ENCODE measurements around the gene ROBO1. TPM values are rescaled to one million over a fixed set of nuclear protein-coding genes. Genes with fewer than 3 reads are reported as not detected.
"Not testable (repeated sequence)": the region's sequence is repeated elsewhere in the genome, so short reads cannot be mapped to it uniquely, and the experiment has no call there.

The ROBO1 gene
- total RNA-seq, 2 donors from 2014 or later = 0.12 TPM; not detected in 1

DNA sequence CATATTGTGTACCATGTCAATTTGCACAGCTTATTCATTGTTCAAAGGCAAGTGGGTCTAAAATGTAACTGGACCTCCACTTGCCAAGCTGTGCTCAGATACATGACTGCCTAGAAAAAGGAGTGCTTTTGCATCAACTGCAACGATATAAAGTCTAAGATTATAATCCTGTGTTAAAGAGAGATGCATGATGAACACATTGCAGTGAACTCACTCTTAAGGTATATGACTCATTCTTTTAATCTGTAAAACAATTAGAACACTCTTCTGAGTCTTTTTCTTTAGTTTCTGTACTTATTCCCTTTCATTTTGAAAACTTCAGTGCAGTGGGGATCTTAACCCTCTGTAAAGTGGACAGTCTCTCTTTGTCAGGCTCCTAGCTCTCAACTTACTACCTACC is 982.8 kb downstream of the ROBO1 start:
- H3K27ac Mint-ChIP-seq = no peak overlapping the region
- H3K36me3 Mint-ChIP-seq = no peaks in the 10 kb centered on the region
- no peak for ATAC-seq

DNA sequence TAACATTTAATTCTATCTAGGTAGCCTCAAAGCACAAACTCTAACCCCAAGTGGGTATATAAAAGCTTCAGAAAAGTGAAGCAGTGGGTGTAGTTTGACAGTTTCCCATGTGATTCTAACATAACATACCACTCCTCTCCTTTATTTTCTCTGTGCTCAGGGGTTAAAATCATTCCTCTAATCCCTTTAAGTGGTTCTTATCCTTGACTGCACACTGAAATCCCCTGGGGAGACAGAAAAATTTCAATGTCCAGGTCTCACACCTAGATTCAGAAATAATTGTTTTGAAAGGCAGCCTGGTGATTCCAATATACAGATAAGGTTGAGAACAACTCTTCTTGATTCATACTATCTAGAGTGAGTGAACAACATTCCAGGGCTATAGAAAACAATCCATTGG is 986.4 kb downstream of the ROBO1 start:
- no peaks in the 10 kb centered on the region for H3K36me3 Mint-ChIP-seq
- no peak for DNase-seq (ENCODE audit: low spot score in 2 of 2)
- no peak overlapping the region for H3K27ac Mint-ChIP-seq
- H3K9me3 Mint-ChIP-seq = peaks cover 21 to 31% of the 10 kb centered on the region in 2 donors
- no peak for ATAC-seq

More for the DNA sequence above, 982.8 kb downstream of the ROBO1 start:
- H3K9me3 Mint-ChIP-seq = peaks cover 7 to 20% of the 10 kb centered on the region in 2 donors
- DNase-seq (ENCODE audit: low spot score in 2 of 2) = no peak

DNA sequence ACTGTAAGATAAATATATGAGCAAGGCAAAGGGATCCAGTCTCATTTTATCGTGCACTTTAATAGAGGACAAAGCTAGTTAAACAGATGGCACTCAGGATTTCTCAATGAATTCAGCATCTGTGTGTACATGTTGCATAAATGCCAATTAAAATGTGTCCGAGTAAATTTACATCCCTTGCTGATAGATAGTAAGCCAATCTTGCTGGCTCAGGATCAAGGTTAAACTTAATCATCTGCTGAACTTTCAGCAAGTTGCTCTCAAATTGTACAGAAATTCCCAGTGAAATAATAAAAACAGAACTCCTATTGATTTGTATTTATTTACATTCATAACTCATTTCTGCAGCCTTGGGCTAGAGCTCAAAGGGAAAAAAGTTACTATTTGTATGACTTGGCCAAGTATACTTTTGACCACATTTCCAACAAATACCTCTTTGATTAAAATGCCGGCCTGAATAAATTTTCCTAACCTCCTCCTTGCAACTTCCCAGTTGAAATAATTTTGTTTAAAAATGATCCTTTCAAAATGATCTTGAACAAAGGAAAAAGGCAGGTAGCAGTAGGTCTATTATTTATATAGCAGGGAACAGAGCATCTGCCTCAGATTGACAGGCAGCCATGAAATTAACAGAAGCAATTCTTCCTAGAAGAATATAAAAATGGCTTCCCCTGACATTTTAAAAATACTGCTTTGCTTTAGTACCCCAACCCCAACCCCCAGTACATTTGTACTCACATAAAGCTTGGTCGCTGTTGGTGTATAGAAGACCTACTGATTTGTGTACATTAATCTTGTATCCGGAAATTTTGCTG is 1001.9 kb downstream of the ROBO1 start:
- Mint-ChIP-seq H3K27ac (no peak overlapping the region), H3K36me3 (peaks cover 0 to 12% of the 10 kb centered on the region in 2 donors), H3K9me3 (peaks cover 20 to 24% of the 10 kb centered on the region in 2 donors)
- DNase-seq (ENCODE audit: low spot score in 2 of 2) (no peak), ATAC-seq (no peak)

DNA sequence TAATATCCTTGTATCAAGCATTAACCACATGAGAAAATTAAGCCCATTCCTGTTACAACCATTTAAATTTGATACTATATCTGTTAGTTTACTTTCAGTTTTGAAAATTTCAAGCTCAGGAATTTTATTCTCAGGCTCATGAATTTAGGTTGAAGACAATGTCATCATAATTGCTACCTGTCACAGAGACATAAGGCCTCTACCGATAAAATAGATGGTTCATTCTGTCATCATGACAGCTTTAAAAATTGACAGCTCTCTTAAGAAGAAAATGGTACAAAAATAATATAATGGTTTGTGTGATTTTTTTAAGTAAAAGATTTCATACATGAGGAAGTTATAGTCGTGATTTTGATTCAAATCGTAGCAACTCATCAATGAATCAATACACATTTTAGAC is 1003.2 kb downstream of the ROBO1 start:
- Mint-ChIP-seq H3K27ac (no peak overlapping the region), H3K9me3 (peaks cover 15 to 17% of the 10 kb centered on the region in 2 donors), H3K36me3 (peaks cover 0 to 12% of the 10 kb centered on the region in 2 donors)
- DNase-seq (ENCODE audit: low spot score in 2 of 2) (no peak), ATAC-seq (no peak)

DNA sequence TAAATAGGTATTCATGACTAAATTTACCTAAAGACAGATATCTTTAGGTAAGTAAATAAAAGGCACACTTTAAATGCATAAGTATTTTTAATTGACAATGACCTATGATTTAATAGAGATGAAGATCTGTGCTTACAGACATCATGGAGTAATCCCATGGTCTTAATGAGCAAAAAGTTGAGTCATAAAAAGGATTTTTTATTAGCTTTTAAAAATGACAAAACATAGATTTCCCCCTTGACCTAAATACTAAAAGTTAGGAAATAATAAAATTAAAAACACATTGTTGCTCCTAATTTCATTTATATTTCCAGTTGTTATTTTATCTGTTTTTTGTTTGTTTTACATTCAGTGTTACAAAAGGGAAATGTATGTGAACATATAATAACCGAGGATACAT is 1005.7 kb downstream of the ROBO1 start:
- DNase-seq (ENCODE audit: low spot score in 2 of 2) = no peak
- no peak for ATAC-seq
- H3K36me3 Mint-ChIP-seq = no peaks in the 10 kb centered on the region
- no peak overlapping the region for H3K27ac Mint-ChIP-seq
- peaks cover 0 to 5% of the 10 kb centered on the region in 2 donors for H3K9me3 Mint-ChIP-seq

DNA sequence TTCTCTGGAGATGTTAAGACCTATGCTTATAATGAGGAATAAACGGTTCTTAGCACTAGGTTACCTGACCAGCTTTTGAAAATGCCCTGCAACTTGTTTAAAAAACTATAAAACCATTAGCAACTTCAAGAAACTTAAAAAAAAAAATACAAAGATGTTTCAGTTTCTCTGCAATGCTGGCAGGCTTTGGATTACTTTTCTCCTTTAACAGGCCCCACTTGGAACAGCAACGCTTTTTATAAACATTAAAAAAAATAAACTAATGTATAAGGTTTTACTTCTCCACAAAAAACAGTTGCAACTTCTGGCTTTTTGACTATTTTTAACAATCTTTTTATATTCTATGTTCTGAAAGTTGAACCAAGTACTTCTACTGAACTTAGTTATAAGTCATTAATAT is 1006.7 kb downstream of the ROBO1 start:
- no peaks in the 10 kb centered on the region for H3K36me3 Mint-ChIP-seq
- DNase-seq (ENCODE audit: low spot score in 2 of 2) (no peak), ATAC-seq (no peak)
- H3K9me3 Mint-ChIP-seq = peaks cover 0 to 5% of the 10 kb centered on the region in 2 donors
- H3K27ac Mint-ChIP-seq = no peak overlapping the region

DNA sequence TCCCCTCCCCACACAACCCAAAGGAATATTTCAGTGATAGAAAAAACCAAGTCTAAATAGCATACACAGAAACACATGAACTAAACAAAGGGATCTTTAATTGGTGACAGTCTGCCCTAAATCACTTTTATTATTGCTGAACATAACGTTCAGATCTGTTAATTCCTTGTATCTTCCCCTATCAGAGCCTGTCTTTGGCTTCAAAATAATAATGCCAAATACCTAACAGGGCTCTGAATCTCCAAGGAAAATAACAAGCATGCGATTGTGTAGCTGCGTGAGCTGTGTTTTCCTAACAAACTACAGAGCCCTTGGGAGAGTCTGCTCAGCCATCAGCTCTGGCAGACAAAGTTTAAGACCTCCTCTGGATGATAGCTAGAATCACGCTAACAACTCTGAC is 1010.1 kb downstream of the ROBO1 start:
- ATAC-seq (no peak), DNase-seq (ENCODE audit: low spot score in 2 of 2) (no peak)
- Mint-ChIP-seq H3K36me3 (no peaks in the 10 kb centered on the region), H3K27ac (no peak overlapping the region), H3K9me3 (peaks cover 0 to 10% of the 10 kb centered on the region in 2 donors)

DNA sequence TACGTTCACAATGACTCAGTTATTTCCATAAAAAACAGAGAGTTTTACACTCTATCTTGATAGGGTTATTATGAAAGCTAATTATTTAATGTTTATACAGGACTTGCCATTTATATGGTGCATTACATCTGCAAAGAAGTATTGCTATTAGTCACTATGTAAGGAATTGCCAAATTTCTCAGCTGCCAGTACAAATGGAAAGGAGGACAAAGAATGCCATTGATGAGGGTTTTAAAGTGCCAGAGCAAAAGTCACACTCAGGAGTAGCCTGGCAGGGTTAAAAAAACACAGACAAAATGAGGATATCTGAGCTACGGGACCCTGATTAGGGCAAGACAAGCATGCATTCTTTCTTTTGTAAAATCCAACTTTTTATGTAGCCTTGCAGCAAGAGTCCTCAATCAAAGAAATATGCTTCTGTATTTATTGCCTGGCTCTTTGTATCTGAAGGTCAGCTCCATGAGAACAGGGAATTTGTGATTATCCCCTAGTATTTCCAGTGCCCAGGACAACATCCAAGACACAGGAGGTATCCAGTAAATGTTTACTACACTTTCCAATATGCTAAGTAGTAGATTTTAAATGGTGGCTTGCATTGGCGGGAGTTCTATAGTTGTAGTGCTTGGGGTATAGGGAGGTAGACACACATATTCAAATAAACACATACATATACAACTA is 1013.6 kb downstream of the ROBO1 start:
- Mint-ChIP-seq H3K27ac (no peak overlapping the region), H3K36me3 (no peaks in the 10 kb centered on the region), H3K9me3 (peaks cover 4 to 13% of the 10 kb centered on the region in 2 donors)
- ATAC-seq (no peak), DNase-seq (ENCODE audit: low spot score in 2 of 2) (no peak)

DNA sequence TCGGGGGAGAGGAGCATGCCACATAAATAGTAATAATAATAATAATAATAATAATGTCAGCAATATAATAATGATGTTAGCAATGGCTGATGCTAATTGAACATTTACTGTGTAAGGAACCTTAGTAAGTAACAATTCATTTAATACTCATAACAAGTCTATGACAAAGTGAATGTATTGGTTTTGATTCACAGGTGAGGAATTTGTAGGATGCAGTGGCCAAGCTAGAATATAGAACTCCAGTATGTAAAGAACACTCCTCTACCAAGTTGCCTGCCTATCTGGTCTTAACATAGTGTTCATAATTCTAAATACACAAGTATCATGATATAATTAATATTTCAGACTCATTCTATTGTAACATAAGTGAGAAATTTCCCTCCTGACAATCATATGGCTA is 1016.5 kb downstream of the ROBO1 start:
- DNase-seq (ENCODE audit: low spot score in 2 of 2) (no peak), ATAC-seq (no peak)
- H3K36me3 Mint-ChIP-seq = no peaks in the 10 kb centered on the region
- H3K9me3 Mint-ChIP-seq = peaks cover 4 to 8% of the 10 kb centered on the region in 2 donors
- H3K27ac Mint-ChIP-seq = no peak overlapping the region

DNA sequence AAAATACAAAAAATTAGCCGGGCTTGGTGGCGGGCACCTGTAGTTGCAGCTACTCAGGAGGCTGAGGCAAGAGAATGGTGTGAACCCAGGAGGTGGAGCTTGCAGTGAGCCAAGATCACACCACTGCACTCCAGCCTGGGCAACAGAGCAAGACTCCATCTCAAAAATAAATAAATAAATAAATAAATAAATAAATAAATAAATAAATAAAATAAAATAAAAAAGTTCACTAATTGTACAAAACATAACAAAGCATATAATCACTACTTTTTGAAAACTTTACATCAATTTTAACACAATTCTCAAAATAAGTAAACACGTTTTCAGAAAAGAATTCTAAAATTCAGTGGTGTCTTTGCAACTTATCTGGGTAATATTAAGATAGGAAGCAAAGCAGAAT is 1017.5 kb downstream of the ROBO1 start:
- not testable (repeated sequence) for DNase-seq (ENCODE audit: low spot score in 2 of 2); H3K36me3 Mint-ChIP-seq

DNA sequence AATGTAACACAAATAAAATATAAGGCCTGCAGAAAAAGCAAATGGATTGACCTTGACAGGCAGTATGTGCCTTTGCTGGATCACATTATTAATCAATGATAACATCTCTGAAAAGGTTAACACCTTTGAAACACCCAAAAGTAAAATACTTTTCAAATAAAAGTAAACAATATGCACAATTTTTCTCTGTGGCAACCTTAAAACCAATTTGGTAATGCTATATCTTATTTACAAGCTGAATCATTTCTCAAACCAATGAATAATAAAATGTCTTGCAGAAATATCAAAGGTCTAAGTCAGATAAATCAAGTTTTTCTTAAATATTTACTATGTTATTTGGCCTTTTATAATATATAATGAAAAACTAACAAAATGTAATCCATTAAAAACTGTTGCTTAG is 1018.7 kb downstream of the ROBO1 start:
- Mint-ChIP-seq H3K27ac (no peak overlapping the region), H3K9me3 (peaks cover 12 to 14% of the 10 kb centered on the region in 2 donors), H3K36me3 (peaks cover 0 to 9% of the 10 kb centered on the region in 2 donors)
- no peak for DNase-seq (ENCODE audit: low spot score in 2 of 2)
- ATAC-seq = no peak

More for the DNA sequence above, 1017.5 kb downstream of the ROBO1 start:
- not testable (repeated sequence) for ATAC-seq, H3K27ac Mint-ChIP-seq
- peaks cover 11 to 13% of the 10 kb centered on the region in 2 donors for H3K9me3 Mint-ChIP-seq

DNA sequence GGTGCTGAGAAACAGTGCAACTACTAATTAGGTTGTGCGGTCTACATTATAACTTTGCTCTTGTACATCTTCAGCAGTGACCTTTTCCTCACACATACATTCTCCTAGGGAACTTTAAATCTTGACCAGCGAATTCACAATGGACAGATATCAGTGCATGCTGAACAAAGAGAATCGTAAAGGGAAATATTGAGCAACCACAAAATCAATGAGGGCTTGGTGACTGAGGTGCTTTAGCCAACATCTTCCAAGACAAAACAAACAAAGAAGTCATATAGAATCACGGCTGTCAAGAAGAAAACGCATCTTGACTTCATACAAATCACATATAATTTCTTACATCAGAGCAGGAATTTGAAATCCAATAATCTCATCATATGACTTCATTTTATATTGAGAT is 1022.0 kb downstream of the ROBO1 start:
- Mint-ChIP-seq H3K9me3 (peaks cover 16 to 20% of the 10 kb centered on the region in 2 donors), H3K36me3 (peaks cover 0 to 10% of the 10 kb centered on the region in 2 donors), H3K27ac (no peak overlapping the region)
- ATAC-seq (no peak), DNase-seq (ENCODE audit: low spot score in 2 of 2) (no peak)

DNA sequence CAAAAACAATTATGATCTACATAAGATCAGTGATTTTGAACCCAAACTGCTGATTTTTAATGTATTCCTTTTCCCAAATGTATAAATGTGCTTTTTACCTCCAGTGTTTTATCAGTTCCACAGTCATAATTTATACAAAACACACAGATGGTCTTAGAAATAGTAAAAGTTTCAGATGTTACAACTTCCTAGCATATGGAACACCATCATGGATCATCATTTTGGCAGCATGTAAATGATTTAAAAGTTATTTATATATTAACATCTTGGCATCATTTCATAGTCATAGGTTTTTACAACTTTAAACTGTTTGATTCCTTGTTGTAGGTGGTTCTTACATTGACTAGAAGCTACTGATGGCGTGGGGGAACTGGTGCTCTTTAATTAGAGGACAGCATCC is 1025.3 kb downstream of the ROBO1 start:
- Mint-ChIP-seq H3K9me3 (peaks cover 17 to 21% of the 10 kb centered on the region in 2 donors), H3K36me3 (peaks cover 0 to 10% of the 10 kb centered on the region in 2 donors), H3K27ac (no peak overlapping the region)
- DNase-seq (ENCODE audit: low spot score in 2 of 2) (no peak), ATAC-seq (no peak)

DNA sequence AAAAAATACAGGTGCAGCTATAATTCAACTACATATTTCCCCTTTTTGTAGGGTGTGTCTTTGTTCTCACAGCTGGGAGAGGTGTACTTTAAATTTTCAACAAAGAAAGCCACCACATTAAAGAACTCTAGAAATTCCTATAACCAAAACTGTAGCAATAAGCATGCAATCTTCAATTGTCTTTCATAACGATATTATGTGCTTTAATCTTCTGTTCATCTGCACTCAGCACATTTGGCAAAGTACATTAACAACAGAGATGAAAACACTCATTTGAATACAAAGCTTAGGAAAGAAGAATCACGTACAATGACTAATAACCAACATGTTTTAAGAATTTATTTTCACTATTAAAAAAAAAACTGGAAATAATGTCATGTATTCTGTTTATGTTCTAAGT is 1025.8 kb downstream of the ROBO1 start:
- ATAC-seq (no peak), DNase-seq (ENCODE audit: low spot score in 2 of 2) (no peak)
- H3K36me3 Mint-ChIP-seq = peaks cover 0 to 10% of the 10 kb centered on the region in 2 donors
- no peak overlapping the region for H3K27ac Mint-ChIP-seq
- peaks cover 20 to 23% of the 10 kb centered on the region in 2 donors for H3K9me3 Mint-ChIP-seq

DNA sequence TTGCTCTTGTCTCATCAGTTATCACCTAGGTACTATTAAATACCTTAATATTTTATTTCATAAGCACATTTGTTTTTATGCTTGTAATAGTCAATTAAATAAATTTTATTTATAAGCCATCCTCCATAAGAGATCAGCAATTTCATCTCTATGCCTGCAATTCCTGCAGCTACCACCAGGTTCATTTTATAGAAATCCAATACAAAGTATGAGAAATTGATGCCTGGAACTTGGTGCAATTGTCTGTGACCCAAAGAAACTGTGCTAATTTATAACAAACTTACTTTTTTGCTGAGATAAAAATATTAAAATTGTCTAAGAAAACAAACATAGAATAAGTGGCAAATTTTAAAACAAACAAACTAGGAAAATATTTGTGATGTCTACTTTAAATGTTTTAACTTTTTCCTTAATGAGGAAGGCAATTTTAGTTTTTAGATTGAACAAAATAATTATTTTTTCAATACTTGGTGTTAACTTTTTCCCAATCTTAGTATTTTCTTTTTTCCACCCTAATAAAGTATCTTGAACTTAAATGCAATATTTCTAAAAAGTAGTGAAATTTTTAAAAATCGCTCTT is 1026.6 kb downstream of the ROBO1 start:
- ATAC-seq (no peak), DNase-seq (ENCODE audit: low spot score in 2 of 2) (no peak)
- Mint-ChIP-seq H3K27ac (no peak overlapping the region), H3K9me3 (peaks cover 22 to 25% of the 10 kb centered on the region in 2 donors), H3K36me3 (peaks cover 0 to 10% of the 10 kb centered on the region in 2 donors)

DNA sequence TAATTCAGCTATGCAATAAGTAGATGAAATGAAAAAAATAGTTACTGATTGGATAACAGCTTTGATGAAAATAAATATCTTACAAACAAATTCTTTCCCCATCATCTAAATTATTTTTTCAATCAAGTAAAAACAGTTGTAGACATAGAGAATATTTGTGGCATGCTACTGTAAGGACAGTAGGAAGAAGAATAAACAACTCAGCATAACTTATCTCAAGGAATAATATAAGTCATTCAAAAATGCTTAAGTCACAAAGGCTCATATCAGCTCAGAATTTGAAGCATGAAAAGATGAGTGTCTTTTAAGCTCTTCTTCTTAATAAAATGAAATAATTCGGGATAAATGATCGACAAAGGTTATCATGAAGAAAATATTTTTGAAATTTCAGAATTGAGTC is 1029.0 kb downstream of the ROBO1 start:
- no peaks in the 10 kb centered on the region for H3K36me3 Mint-ChIP-seq
- H3K9me3 Mint-ChIP-seq = peaks cover 13% of the 10 kb centered on the region in 2 donors
- DNase-seq (ENCODE audit: low spot score in 2 of 2) = no peak
- no peak overlapping the region for H3K27ac Mint-ChIP-seq
- no peak for ATAC-seq

DNA sequence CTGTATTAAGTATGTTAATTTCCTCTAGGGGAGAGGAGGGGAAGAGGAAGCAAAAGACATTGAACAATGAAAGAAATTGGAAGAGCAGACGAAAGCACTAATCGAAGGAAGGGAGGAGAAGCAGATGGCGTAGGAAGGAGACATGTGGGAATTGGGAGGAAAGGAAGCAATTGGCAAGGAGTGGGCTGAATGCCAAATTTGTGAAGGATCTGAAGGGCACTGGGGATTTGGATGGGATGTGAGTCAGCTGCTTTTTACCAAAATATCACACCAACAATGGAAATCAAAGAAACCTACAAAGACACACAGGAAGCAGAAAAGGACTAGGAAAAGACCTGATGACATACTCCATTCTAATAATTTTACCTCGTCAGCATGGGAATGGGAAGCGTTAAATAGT is 1029.8 kb downstream of the ROBO1 start:
- H3K27ac Mint-ChIP-seq = no peak overlapping the region
- DNase-seq (ENCODE audit: low spot score in 2 of 2) (no peak), ATAC-seq (no peak)

More for the DNA sequence above, 1029.8 kb downstream of the ROBO1 start:
- Mint-ChIP-seq H3K36me3 (no peaks in the 10 kb centered on the region), H3K9me3 (peaks cover 9 to 10% of the 10 kb centered on the region in 2 donors)
